G401.6 (cell line): ENCODE measurements around the gene CPEB4.

ENCODE experiments used
- FAIRE-seq: peaks from 2 replicates; lab custom pipeline; 2012; peaks lifted over from hg19 to GRCh38; lab: Jason Lieb, UNC

CPEB4 gene

DNA sequence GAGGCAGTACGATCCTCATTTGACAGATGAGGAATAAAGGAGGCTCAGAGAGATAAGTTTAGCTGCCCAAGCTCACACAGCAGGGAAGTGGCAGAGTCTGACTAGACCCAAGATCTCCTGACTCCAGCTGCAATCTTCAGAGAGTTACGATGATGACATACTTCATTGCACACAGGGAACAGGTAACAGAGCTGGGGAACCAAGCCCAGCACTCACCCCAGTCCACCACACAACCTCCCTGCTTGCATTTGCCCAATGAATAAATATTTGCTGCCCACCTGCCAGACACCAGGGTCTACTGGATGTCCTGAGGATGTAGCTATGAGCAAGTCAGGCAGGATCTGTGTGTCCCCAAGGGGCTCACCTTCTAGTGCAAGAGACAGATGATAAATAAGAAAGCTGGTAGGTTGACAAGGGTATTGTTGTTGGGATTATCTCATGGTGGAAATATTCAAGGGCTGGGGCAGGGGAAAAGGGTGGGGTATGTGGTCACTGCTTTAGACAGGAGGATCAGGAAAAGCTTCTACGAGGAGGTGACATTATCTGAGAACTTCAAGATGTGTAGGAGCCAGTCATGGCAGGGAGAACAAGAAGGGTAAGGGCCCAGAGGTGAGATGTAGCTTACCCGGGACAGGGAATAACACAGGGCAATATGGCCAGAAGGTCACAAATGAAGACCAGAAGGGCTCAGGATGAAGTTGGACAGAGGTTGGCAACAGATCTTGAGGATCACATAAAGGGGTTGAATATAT is 28.6 kb upstream of the CPEB4 start:
- no peak for FAIRE-seq

DNA sequence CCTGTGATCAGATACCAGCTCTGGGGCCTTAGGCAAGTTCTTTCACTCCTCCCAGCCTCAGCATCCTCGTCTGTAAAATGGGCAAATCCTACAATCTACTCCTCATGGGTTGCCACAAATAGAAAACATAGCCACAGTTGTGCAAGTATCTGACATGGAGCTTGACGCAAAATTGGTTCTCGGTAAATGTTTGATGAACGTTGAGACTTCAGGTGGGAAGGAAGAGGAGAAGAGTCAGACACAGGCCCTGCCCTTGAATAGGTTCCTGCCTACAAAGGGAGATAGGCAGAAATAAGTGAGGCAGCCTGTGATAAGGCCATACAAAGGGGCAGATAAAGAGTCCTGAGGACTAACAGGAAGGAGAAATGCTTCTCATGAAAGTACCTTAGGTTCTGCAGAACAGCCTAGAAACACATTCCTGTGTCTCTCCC is 26.1 kb upstream of the CPEB4 start:
- no peak for FAIRE-seq

DNA sequence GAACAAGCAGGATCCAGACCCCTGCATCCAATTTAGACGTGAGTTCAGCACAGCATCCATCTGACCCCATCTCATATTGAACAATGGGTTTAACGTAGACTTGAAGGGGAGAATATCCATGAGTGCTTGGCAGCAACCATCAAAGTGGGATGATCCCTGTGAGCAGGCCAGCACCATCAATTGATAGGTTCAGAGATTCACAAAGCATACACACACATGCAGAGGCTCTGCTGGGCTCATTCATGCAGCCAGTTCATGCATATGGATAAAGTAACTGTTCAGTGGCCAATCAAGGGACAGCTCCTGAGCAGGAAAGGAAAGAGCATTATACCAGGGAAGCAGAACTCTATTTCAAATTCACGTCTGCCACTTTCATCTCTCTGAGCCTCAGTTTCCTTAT is 24.8 kb upstream of the CPEB4 start:
- no peak for FAIRE-seq

DNA sequence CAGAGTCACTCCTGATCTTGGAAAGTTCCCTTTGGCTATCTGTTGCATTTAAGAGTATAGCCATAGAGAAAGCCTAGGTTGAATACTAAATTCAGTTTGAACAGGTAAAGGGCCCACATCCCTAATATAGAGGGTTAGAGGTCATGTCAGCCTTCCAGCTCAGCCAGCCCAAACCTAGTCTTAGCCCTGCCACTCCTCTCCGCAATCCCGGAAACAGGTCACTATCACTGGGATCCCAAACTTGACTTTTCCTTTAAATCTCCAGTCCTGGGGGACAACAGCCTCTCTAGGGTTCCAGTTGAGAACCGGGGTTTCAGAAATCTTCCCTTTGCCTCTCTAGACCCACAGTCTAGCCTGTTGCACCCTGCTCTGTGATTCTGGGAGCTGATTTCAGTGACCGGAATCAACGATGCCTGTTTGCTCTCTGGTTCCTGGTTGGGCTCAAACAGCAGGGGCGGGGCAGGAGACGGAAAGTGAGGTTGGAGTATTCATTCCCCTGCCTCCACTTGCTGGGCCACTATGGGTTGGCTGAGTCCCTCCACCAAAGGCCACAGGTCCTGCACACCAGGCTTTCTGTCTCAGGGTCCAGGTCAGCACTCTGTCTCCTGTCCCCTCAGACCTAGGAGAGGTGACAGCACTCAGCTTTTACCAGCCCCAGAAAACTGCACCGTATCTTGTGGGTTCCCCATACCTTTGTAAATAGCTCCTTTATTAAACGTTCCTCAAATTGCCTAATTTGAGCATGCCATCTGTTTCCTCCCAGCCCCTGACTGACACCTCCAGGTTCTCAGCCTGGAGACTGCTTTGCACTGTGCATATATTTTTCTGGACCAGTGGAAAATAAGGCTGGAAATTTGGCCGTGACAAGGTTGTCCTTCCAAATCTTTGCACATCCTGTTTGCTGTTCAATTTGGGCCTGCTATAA is 23.8 kb upstream of the CPEB4 start:
- FAIRE-seq, result no peak

DNA sequence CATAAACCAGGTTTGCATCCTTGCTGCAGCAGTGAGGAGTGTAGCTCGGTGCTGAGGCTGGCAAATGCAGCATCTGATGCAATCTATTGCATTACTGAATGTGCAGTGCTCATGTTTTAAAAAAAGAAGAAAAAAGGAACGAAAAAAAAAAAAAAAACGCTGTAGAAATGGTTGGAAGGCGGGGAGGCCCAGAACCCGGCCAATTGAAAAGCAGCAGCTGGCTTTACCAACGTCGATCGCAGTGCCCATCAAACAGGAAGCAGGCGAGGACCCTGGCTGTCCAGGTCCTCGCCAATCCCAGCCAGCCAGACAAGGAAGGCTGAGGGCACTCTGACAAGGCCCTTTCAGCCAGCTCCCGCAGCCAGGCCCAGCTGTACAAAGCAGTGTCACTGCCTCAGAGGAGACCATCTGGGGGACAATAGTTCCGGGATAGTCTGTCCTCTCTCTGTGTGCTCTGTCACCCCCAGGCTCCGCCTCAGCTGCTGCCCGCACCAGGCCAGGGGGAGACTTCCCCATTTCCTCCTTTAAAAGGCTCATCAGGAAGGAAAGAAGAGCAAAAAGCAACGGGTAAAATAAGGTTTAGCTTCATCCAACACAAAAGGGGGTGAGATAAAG is 21.8 kb upstream of the CPEB4 start:
- no peak for FAIRE-seq

DNA sequence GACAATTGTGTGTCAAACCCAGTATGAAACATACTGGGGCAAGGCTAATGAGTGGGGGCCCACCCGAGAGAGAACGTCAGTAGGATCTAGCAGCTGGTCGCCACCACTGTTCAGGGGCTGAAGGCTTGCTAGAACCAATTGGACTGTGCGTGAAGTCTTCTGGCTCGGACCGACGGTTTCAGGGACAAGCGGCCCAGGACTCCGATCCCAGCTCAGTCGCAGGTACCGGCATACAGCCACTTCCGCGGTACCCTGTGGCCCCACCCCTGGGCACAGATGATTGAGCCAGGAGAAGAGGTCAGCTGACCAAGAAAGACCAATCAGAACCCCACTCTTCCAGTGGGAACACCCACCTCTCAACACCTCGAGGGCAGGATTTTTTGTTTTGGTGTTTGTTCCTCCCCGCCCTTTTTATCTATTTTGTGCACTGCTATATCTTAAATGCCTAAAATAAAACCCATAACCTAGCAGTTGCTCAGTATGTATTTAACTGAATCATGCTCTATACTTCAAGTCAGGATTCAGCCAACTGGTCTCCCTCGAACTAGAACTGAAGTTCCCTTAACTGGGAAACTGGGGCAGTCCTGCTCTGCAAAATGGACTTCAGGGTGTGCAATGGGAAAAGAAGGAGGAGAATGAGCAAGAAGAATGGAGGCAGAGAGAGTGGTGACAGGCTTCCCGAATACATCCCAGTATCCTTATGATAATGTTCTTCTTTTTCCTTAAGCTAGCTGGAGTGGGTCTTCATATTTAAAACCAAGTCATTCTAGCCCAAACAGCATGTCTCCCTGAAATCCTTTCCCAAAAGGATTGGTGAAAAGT is 21.1 kb upstream of the CPEB4 start:
- FAIRE-seq, result no peak

DNA sequence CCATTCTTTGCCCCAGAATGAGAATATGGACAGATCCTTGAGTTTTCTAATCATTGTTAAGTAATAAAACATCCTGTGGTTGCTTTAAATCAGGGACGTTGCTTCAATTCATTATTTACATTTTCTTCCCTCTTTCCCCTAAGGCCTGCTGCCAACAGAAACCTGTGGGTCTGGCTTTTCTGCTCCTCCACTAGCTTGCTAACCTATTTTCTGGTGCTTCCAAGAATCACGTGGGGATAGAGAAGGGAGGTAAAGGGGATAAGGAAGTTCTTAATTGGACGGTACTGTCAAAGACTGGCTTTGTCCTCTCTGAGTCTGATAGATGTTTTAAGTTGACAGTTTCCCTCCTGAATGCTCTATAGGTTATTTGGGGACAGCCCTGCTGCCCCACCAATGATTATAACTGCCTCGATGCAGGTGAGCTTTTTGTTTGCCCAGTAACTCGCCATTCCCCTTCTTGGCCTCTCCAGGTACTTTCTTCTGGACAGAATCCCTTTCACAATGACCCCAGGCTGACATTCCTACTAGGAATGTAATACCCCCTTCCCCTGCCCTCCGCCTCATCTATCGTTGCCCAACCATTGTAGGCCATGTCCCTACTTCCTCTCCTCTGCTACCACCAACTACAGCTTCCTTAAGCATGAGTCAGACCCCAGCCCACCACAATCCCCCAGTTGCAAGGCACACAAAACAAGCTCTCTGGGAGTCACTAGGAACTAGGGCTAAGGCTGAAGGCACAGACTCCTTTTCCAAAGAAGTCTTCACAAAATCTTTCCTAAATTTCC is 19.9 kb upstream of the CPEB4 start:
- FAIRE-seq, result no peak

DNA sequence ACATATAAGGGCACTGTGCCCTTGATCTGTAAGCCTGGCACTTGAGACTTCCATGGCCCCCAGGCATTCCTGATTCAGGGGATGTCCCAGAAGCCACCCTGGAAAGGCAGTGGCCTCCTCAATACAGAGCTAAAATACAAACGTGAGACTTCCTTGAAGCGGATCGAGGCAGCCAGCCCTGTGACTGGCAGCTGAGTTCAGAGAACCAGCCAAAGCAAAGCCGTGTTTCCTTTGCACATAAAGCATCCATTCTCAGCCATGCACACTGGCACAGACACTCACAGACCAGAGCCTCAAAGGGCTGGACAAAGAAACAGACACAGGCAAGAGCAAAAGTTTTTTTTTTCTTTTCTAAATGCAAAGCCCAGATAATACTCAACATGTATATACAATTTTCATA is 18.8 kb upstream of the CPEB4 start:
- no peak for FAIRE-seq

DNA sequence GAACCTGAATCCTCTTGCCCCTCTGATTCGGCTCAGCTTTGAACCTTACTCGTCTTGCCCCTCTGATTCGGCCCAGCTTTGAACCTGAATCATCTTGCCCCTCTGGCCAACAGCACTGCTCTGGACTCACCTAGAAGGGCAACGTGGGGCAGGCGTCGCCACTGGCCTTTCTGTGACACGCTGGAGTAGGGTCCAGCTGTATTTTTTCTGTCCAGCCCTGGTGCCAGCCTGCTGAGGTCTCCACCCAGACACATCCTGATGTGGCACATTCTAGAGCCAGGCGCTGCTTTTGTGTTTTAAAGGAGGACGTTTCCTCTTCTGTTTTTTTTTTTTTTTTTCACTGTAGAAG is 15.2 kb upstream of the CPEB4 start:
- no peak for FAIRE-seq

DNA sequence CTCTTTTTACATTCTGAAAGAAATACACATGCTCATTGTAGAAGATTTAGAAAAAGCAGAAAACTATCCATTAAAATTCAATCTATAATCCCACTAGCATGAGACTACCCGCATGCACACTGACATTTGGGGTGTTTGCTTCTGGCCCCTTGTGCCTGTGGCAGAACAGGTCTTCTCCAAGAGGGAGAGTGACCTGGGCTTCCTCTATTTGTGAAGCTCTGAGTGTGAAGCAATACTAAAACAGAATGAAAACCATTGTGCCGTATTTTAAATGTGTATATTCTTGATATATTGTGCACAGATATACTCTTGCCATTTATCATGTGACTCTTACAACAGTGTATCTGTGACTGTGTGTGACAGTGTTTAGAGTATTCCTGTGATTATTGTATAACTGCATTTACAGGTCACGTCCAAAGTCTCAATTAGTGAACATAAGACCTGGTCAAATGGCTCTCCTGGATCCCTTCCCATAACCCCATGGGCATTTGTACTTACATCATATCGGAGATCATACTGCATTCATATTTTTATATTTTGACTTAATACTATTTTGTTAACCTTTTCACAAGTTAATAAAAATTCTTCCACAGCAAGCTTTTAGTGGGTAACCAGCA is 14.7 kb upstream of the CPEB4 start:
- no peak for FAIRE-seq

DNA sequence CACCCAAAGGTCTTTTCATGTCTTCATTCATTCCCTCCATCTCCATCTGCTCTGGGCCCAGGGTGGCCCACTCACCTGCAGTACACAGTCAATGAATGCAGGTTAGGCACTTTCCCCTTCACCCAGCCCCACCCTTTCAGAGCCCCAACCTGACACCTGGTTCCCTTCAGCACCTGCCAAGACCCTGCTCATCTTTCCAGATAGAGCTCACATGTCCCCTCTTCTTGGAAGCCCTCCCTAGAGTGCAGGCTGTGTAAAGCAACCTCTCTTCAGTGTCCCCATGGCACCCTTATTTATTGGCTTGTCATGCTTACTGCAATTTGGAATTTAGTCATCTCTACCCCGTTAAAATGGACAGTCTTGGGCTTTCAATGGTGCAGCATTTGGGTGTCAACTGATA is 13.0 kb upstream of the CPEB4 start:
- FAIRE-seq, result no peak

DNA sequence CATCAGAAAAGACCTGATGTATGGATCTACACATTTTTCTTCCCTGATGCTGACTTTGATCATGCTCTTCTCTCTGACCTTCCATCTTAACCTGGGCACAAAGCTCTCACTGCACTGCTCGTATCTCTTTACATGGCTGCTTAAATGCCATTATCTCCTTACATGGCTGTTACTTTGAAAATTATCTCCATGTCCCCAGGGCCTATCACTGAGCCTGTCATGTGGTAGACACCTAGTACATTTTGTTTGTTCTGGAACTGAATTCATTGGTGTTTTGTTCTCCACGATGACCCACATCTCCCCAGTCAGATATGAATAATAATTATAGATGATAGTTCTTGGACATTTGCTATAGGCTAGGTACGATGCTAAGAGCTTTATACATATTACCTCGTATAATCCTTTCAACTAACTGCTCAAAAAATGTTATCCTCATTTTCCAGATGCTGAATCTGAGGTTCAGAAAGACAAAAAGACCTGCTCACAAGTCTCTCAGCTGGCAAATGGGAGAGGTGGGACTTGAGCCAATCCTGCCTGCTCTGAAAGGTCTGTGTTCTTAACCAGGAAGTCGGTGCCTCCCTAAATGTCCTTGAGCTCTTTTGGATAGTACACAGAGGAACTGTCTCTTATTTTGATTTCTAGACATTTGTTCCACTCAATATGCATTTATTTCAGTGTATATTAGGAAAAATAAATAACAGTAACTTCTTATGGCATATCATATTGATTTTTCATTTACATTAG is 9.8 kb upstream of the CPEB4 start:
- no peak for FAIRE-seq

DNA sequence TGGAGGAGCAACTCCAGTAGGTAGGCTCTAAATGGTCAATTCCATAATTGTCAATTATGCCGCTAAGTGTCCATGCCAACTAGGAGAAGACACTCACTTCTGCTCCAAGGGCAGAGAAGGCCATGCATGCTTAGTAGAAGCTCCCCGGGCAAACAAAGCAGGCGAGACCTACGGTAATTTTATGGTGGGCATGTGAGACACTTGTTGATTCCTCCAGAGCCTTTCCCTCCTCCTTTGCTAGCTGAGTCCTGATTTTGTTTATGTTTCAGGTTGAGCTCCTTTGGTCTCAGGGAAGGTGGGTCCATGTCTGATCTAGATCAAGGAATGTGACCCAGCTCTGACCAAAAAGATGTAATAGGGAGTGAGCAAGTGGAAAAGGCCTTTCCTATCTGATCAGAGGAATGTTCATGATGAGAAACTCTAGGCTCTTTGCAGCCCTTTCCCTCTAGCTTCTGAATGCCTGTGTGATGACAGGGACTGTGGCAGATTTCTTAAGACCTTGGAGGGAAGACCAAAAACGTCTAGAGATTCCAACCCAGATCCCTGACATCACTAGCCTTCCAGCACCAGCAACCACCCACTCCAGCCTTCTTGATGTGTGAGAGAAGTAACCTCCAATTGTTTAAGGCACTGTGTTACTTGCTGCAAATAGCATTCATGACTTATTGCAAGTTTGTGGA is 7.7 kb upstream of the CPEB4 start:
- FAIRE-seq, result no peak

DNA sequence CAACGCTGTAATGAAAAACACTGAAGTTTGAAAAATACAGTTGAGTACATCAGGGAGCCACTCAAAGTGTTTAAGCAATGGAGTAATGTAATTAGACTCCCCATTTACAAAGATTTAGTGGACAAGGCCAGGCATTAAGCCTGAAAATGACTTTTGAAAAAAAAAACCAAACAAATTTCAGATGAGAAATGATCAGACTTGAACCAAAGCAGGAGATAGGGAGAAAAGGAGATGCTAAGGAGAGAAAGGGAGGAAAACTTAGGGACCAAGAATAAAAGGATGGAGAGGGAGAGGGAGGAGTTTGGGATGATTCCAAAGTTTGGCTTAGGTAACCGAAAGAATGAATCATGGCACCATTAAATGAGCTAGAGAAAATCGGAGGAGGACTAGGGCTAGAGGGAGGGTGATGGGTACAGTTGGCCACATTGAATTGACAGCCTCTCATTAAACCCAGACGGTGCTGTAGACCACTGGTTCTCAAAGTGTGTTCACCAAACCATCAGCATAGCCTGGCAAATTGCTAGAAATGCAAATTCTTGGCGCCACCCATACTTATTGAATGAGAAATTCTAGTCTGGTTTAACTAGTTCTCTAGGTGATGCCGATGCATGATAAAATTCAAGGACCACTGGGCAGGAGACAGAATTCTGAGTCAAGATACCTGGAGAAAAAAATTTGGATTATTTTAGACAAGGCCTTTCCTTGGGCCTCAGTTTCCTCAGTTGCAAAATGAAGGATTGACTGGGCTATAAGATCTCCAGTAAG is 6.2 kb upstream of the CPEB4 start:
- no peak for FAIRE-seq

DNA sequence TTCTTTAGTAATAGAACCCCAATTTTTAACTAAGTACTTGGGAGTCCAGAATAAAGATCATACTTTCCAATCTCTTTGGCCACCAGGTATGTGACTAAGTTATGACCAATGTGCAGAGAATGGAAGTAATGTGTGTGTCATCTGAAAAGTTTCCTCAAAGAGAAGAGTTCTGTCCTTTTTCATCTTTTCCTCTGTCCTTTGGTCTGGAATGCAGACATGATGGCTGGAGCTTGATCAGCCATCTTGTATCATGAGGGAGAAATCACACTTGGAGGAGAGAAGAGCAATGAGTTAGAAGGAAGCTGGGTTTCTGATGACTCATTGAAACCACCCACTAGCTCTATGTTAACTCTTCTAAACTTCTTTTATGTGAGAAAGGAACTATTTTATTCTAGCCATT is 5.5 kb upstream of the CPEB4 start:
- no peak for FAIRE-seq

DNA sequence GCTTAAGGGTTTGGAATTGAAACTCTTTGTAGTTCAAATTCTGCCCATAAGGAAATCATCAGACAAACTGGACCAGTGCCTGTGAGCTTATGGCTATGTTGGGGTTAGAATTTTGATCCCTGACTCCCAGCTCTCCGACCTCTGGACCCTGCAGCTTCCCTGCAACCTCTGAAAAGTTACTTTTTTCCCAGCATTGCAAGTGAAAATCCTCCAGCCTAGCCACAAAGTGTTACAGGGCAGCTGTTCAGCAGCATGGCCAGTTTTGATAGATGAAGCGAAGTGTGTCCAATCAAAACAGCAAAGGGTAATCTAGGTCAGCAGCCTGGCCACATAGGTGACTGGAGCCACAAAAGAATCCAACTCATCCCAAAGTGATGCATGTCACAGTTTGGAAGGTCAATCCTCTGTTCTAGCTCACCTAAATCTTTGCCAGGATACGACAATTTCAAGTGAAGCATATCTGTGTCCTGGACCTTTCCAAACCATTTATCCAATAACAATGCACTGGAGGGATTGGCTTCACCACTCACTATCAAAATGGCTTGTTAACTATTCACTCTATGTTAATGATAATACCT is 4.7 kb upstream of the CPEB4 start:
- FAIRE-seq, result no peak

DNA sequence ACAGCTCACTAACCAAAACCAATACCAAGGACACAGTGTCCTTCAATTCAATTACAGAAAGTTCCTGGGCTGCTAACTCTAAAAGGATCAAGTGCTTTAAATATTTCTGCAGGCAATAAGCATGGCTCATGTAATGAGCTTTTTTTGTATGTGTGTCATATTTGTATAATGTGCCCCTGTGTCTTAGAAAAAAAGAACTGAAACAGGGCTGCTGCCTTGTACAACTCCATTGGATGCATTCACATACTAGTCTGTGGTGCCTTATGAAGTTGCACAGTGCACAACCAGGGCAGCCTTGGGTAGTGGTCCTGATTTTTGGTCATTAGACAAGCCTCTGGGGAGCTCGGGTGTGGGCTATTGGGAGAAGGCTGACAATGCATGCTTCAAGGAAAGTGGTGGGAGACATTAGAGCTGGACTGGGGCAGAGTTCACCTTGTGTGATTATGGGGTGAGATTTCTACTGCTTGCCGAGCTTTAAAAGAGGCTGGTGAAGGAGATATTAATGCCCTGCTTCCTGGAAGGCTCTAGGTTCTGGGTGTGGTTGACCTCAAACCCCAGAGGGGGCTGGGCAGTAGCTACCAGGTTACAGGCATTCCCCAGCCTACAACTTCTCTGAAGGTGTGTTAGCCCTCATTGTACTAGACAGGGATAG is 3.6 kb upstream of the CPEB4 start:
- no peak for FAIRE-seq

DNA sequence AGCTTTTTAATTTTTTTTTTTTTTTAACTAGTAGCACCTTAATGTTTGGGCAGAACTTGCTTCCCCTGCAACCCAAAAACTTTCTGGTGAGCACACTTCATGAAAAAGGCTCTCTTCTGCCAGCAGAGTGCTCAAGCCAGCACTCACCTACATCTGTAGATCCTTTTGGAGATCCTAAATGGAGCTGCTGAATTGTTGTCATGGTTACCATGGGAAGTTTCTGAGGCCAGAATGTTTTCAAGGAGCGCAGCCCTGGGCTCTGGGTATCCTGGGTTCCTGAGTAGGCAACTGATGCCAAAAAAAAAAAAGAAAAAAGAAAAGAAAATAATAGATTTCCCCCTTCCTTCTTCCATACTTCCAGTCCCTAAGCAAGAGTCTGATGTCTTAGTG is 3.1 kb upstream of the CPEB4 start:
- no peak for FAIRE-seq
